Raji (cell line): ENCODE results near the gene PLPP4.

Experiments used
- POLR2A ChIP-seq: IDR thresholded peaks from 2 replicates; pipeline ENCODE4 v1.6.1; 2011; ENCODE audit warnings: low read depth, low read length, control low read depth; ENCODE audit not compliant: insufficient read depth

Gene PLPP4

GRCh38 chr10:120437541-120437940, 19.5 kb upstream of the PLPP4 start:
- no peak for TF ChIP-seq POLR2A

DNA sequence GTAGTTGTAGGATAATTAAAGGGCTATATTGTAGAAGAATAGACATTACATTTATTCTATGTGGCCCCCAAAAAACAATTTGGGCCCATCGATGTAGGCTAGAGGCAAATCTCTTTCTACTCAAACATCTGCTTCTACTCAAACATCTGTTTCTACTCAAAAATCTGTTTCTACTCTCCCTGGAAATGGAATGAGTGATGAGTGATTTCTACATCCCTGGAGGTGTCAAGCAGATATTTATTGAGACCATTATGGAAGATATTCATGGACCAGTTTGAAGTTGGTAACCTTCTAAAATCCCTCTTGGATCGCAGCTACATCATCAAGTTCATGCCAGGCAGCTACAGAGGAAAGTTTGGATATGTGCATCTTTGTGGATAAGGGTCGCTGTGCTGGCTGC, 5.1 kb upstream of the PLPP4 start:
- TF ChIP-seq POLR2A, result no peak

DNA sequence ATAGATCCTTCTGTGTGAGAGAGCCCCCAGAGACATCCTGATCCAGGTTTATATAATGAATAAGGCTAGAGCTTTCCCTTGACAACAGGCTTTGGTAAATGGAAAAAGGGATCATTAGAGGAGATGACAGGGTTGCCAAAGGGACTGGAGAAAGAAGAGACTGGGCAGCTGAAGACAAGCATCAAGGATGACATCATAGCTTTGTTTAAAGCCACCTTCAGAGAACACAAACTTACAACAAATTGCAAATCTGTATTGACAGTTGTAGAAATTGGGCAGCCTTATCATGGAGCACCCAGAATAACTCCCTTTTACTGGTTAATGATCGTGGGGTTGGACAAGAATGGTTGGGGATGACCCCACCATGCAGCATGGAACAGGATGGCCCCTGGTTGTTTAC, 3.7 kb upstream of the PLPP4 start:
- TF ChIP-seq POLR2A, result no peak

DNA sequence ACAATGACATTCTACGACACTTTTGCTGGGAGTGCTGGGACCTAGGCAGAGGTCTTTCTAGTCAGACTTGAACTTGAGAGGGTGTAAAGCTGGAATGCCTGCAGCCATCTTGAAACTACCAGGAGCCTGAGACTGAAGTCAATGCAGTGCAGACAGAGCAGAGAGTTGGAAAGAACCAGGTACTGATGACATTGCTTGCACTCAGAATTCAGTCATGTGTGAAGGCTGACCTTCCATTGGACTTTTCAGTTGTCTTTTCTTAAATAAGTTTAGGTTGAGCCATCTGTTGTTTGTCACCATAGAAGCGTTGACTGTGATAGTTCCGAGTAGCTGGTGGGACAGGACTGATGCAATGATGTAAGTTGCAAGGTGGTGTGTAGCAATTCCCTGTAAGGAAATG, 3.1 kb upstream of the PLPP4 start:
- no peak for TF ChIP-seq POLR2A

GRCh38 chr10:120455004-120455403, 2.0 kb upstream of the PLPP4 start:
- no peak for TF ChIP-seq POLR2A

- TF ChIP-seq POLR2A, result no peak
Observed at GRCh38 chr10:120455606-120456005, 1.4 kb upstream of the PLPP4 start.

DNA sequence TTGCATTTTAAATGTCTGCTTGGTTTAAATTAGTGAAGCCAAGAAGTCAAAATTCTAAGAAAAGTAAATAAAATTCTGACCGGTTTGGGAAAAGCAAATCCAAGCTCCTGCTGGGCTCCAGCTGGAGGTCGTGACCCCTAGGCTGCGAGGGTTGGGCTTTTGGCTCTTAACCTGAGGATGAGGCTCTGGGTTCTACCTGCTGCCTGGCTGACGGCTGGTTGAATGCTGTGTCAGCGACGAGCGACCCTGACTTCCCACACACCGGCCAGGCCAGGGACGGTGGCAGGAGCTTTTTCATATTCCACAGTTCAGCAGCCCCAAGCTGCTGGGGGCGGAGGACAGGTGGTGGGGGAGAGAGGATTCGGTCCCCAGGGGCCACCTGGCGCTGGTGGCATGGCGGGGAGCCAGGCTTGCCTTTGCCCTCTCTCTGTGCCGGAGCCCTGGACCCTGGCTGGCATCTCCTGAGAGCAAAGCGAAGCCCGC, 843 bp upstream of the PLPP4 start:
- no peak for TF ChIP-seq POLR2A

DNA sequence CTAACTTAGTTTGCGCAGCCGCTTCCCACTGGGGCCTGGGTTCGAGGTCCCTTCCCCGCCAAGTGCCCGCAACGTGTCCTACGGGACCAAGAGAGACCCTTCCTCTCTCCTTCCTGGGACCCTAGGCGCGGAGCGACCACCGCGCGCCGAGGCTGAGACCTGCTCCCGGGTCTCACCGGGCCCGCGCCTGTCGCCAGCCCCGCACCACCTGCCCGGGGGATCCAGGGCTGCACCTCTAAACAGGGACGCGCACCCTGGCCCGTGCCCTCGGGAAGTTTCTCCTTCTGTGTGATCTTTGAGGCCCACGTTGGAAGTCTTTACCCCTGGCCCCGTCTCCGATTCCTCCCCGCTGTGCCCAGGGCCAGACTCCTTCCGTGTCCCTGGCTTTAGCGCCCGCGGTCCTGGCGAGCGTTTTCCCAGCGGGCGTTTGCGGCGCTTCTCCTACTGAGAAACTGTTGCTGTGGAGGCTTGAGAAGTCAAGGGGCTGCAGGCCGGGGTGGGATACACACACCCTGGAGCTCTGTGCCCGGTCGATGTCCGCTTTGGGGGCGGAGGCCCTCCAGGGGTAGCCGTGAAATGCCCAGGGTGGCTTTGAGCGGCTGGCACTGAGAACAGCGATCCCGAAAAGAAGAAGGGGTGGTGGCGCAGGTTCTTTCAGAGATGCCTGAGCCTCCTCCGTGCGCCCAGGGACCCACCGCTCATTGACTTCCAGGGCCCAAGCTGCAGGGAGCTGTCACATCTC, 575 bp downstream of the PLPP4 start:
- TF ChIP-seq POLR2A, result no peak

- TF ChIP-seq POLR2A, result no peak
Observed at GRCh38 chr10:120458432-120458831, 1.4 kb downstream of the PLPP4 start.

DNA sequence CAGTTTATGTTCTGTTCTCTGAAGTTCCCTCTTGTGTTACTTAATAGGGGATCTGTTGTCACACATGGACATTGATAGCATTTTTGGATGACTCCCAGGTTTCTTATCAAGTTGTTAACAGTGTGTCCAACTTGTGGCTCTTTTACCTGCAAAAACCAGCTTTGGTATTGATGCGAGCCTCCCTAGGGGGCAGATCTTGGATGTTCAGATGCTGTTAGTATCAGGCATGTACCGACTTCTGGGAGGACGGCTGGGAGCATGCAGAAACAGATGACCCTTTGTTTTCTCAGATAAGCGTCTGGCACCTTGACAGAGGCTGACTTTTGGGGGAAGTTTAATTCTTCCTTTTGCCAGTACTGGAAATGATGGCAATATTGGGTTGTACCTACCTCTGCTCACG, 2.2 kb downstream of the PLPP4 start:
- TF ChIP-seq POLR2A, result no peak

GRCh38 chr10:120460186-120460585, 3.2 kb downstream of the PLPP4 start:
- no peak for TF ChIP-seq POLR2A

DNA sequence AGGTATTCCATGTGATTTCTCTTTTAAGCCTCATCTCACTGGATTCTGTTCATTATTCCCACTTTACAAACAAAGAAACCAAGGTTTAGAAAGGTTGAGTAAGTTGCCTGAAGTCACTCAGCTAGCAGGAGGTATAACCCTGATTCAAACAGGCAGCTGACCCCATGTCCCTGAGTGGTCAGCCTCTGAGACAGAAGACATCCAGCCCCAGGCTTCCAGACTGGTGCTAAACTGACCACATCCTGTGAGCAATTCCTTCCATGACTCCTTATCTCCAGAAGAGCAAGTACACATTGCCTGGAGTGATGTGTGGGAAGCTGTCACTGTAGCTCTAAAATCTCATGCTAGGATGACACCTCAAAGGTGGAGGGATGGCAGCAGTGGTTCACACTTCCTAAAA, 3.7 kb downstream of the PLPP4 start:
- no peak for TF ChIP-seq POLR2A

DNA sequence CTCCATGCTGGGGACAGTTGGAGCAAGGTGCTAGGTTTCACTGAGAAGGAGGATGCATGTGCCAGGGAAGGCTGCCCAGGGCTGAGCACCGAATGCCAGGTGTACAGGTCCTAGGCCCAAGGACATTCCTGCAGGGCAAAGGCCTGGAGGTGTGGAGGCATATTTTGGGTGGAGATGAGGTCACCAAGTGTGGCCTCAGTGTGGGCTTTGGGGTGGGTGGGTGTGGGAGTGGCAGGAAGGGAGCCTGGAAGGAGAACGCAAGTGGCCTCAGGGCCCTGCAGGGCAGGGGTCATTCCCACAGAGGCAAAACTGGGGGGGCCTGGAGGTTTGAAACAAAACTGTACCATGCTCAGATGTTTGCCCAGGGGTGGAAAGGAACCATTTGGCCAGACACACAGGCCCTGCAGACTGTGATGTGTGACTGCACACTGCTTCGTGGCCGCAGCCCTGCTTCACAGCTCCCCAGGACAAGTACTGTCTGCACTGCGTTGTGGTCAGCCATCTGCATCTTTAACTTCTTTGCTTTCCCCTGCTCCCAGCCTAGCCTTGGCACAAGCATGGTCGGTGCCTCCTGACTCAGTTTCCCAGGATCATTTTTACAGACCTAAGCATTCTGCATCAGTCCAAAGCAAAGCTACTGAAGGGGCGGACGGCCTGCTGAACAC, 5.1 kb downstream of the PLPP4 start:
- no peak for TF ChIP-seq POLR2A

DNA sequence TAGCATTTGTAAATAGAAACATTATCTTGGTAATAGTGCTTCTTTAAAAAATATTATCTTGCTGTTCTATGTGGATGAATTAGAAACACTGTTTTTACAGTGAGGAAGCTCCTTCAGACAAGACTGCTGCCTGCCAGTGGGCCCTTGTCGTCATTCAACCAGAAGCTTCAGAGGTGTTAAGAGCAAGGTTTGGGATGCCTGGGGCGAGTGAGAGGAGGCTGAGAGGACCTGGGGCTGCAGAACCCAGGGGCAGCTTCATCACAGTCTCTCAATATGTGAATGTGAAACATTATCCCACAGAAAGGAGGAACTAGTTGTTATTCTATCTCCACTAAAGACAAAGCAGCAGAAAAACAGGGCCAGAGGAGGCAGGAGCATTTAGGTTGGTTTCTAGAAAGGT, 8.1 kb downstream of the PLPP4 start:
- no peak for TF ChIP-seq POLR2A

GRCh38 chr10:120466006-120466405, 9.0 kb downstream of the PLPP4 start:
- TF ChIP-seq POLR2A, result no peak

GRCh38 chr10:120473593-120473992, 16.6 kb downstream of the PLPP4 start:
- no peak for TF ChIP-seq POLR2A
